Rectal smooth muscle tissue (tissue), 1 donor: ENCODE measurements around the gene ANKRD44.
A peak's percentile ranks its signal among the peaks of the same experiment; 100 is the strongest.

Source experiments
- H3K27ac ChIP-seq: one replicate; pipeline ENCODE4 v1.7.0; 2013; ENCODE audit warnings: low read depth, low read length, inconsistent platforms
- H3K27me3 ChIP-seq: one replicate; pipeline ENCODE4 v1.7.0; 2013; ENCODE audit warnings: low read length; ENCODE audit not compliant: control insufficient read depth, insufficient read depth
- H3K36me3 ChIP-seq: one replicate; pipeline ENCODE4 v1.7.0; 2013; ENCODE audit warnings: low read length; ENCODE audit not compliant: control insufficient read depth, insufficient read depth
- H3K4me1 ChIP-seq: one replicate; pipeline ENCODE4 v1.7.0; 2013; ENCODE audit warnings: low read length; ENCODE audit not compliant: control insufficient read depth, insufficient read depth
- H3K4me3 ChIP-seq: one replicate; pipeline ENCODE4 v1.7.0; 2013; ENCODE audit warnings: low read length
- H3K9ac ChIP-seq: one replicate; pipeline ENCODE4 v1.7.0; 2013; ENCODE audit warnings: low read length

ANKRD44 gene

DNA sequence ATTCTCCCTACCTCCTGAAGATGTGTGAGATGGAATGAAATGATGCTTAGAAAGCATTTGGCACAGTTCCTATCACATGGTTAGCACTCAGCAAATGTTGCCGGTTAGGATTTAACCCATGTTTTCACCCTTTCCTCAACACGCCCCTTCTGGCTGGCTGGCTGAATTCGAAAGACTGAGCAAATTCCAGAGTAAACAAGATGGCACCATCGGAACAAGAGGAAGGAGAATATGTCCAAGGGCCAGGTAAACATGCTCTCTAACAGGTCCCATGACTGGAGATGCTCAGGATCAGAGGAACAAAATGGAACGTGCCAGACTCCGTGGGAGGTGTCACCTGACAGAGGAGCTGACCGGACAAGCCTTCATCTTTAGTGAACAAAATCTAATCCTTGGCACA is 145.6 kb downstream of the ANKRD44 start:
- Histone ChIP-seq H3K27me3 (no peaks in the 10 kb centered on the region), H3K4me3 (no peak overlapping the region), H3K36me3 (no peaks in the 10 kb centered on the region), H3K27ac (no peak overlapping the region), H3K4me1 (no peaks in the 10 kb centered on the region), H3K9ac (no peak overlapping the region)

DNA sequence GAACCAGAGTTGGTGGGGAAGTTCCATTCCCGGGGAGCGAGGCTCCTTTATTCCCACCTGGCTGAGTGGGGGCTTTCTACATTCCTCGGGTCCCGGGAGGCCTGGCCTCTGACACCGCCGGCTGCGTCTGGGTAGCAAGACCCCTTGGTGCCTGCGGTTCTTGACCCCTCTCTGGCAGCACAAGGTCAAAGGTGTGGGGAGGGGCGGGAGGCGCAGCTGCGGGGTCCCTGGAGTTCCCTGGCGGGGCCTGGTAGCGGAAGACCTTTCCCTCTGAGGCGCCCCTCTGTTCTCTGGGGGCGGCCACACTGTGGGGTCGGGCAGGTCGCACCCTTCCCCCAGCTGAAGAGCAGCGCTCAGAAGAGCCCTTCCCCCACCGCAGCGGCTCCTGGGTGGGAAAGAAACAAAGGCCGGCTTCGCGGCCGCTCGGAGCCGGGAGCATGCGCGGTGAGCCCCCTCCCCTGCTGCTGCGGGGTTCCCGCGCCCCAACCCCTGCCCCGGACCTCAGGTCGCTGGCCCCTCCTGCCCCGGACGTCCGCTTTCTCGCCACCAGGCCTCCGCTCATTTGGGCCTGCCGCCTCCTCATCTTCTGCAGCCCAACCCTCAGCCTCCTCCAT is 146.3 kb downstream of the ANKRD44 start:
- Histone ChIP-seq H3K36me3 (no peaks in the 10 kb centered on the region), H3K27me3 (no peaks in the 10 kb centered on the region), H3K27ac (no peak overlapping the region), H3K9ac (no peak overlapping the region), H3K4me1 (no peaks in the 10 kb centered on the region), H3K4me3 (no peak overlapping the region)

DNA sequence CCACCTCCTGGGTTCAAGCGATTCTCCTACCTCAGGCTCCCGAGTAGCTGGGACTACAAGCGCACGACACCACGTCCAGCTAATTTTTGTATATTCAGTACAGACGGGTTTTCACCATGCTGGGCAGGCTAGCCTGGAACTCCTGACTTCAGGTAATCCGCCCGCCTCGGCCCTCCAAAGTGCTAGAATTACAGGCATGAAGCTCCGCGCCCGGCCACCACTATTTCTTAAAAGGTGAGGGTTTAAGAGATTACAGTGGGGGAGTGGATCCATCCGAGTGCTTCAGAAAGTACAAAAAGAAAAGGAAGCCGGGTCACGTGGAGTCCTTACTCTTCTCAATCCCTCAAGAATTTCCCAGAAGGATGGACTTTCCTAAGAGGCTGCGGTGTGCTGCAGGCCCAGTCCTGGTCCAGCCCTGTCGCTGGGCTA is 146.9 kb downstream of the ANKRD44 start:
- Histone ChIP-seq H3K9ac (no peak overlapping the region), H3K4me1 (peaks cover 2% of the 10 kb centered on the region), H3K27me3 (no peaks in the 10 kb centered on the region)

DNA sequence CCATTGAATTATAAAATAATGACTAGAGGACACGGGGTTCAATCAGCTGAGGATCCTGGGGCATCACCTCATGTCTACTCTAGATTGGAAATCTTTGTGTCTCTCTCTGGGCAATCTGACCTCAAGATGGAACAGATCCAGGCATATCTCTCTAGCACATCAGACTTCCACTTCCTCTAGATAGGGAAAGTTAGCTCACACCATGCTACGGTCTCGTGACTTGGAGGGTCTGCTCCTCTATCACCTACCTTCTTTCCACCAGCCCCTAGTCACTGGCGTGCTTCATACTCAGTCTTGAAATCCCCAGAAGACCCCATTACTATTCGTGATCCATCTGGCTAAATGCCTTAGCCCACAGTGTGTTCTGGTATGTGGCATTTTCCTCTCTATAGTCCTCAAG is 148.8 kb downstream of the ANKRD44 start:
- Histone ChIP-seq H3K36me3 (no peaks in the 10 kb centered on the region), H3K4me1 (peaks cover 4% of the 10 kb centered on the region), H3K27me3 (no peaks in the 10 kb centered on the region), H3K27ac (no peak overlapping the region), H3K9ac (no peak overlapping the region), H3K4me3 (no peak overlapping the region)

More for the DNA sequence above, 146.9 kb downstream of the ANKRD44 start:
- no peak overlapping the region for H3K4me3 ChIP-seq
- no peak overlapping the region for H3K27ac ChIP-seq
- H3K36me3 ChIP-seq = no peaks in the 10 kb centered on the region

DNA sequence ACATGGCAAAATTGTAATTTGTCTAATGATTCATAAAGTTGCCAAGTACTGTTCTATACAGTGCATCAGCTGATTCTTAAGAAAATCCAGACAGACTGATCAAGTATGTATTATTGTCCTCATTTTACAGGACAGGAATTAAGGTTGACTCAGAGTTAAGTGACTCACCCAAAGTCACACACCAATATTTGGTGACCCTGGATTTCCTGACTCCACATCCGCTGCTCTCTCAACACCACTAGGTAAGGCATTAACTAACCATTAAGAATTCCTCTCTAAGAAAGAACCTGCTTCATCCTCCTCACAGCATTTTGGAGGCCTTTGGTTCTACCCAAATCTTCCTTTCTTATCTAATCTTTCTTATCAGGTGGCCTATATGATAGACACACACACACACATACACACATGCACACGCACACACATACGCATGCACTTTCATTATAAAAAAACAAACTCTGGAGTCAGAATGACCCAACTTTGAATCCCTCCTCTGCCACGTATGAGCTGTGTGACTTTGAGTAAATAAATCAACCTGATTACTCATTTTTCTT is 150.8 kb downstream of the ANKRD44 start:
- H3K27me3 ChIP-seq = no peaks in the 10 kb centered on the region
- no peak overlapping the region for H3K4me3 ChIP-seq
- H3K9ac ChIP-seq = no peak overlapping the region
- no peaks in the 10 kb centered on the region for H3K36me3 ChIP-seq
- peaks cover 4% of the 10 kb centered on the region for H3K4me1 ChIP-seq
- H3K27ac ChIP-seq = no peak overlapping the region

DNA sequence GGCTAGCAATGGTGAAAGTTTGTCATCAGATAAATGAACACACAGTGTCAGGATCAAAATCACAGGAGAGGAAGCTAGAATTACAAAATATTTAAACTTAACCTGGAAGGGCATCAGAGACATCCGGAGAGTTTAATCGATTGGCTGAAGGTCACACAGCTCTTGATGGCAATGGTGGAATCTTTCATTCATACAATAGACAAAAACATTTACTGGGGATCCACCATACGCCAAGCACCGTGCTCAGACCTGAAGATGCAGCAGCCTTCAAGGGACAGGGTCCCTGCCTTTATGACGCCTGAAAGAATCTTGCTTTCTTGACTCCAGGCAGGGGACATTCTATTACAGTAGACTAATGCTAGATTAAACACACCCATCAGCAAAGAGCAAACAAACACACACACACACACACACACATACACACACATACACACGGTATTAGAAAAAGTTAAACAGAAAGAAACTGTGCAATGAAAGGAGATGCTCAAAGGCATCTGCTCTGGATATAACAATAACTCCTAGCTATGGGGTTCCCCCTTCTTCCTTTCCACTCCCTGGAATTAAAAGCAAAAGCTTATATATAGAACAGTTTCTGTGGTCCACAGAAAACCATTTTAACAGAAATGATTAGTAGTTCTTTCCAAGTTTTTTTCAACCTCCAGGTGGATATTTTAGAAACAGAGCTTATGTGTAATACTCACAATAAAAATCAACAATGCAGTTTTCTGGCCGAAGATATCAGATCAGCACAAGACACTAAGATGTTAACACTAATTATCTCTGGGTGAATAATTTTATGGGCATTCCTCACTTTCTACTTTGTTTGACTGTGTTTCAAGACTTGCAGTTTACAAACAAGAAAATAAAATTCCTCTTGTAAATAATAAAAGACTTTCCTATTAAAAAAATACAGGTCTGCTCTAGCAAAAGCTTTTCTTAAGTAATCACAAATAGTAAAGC is 151.7 kb downstream of the ANKRD44 start:
- Histone ChIP-seq H3K4me1 (peaks cover 4% of the 10 kb centered on the region), H3K27me3 (no peaks in the 10 kb centered on the region), H3K27ac (peak overlapping the region; percentile 11), H3K9ac (no peak overlapping the region), H3K36me3 (no peaks in the 10 kb centered on the region), H3K4me3 (no peak overlapping the region)

DNA sequence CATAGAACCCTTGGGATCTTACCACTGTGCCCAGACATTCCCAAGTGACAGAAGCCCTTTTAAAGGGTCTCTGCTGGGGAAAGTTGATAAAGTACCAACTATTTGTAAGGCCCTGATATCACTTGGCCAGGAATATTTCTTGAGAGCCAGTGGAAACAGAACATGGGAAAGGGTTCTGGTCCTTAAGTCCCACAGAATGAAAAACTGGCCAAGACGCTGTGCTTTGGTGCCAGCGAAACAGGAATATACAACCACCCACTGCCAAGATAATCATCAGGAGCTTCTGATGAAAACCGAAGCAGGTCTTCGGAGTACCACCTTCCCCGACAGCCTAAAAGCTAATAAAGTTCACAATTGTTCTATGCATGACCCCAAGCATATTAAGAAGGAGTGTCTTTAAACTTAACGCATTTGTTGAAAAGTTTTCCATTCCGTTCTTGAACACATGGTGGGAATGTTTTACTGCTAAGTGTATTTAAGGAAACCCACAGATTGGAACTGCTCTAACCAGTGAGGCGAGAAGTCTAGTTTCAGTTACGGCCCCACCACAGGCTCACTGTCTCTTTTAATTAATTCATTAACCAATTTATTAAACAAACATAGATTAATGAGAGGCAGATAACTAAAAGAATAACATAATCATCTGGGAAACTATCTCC is 152.6 kb downstream of the ANKRD44 start:
- Histone ChIP-seq H3K9ac (no peak overlapping the region), H3K27ac (peak overlapping the region; percentile 11)

DNA sequence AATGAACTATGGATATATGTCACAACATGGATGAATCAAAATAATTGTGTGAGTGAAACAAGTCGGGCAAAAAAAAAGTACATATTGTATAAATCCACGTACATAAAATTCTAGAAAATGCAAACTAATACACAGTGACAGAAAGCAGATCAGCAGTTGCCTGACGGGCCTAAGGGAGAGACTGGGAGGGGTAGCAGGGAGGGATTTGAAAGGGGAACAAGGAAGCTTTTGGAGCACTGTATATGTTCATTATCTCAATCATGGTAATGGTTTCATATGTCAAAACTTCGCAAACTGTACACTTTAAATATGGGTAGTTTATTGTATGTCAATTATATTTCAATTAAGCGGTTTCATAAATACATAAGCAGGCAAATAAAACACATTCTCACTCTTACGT is 153.8 kb downstream of the ANKRD44 start:
- Histone ChIP-seq H3K9ac (no peak overlapping the region), H3K4me3 (no peak overlapping the region), H3K4me1 (peaks cover 4% of the 10 kb centered on the region), H3K27ac (no peak overlapping the region), H3K36me3 (no peaks in the 10 kb centered on the region), H3K27me3 (no peaks in the 10 kb centered on the region)

More for the DNA sequence above, 152.6 kb downstream of the ANKRD44 start:
- Histone ChIP-seq H3K36me3 (no peaks in the 10 kb centered on the region), H3K27me3 (no peaks in the 10 kb centered on the region), H3K4me1 (peaks cover 4% of the 10 kb centered on the region), H3K4me3 (no peak overlapping the region)

DNA sequence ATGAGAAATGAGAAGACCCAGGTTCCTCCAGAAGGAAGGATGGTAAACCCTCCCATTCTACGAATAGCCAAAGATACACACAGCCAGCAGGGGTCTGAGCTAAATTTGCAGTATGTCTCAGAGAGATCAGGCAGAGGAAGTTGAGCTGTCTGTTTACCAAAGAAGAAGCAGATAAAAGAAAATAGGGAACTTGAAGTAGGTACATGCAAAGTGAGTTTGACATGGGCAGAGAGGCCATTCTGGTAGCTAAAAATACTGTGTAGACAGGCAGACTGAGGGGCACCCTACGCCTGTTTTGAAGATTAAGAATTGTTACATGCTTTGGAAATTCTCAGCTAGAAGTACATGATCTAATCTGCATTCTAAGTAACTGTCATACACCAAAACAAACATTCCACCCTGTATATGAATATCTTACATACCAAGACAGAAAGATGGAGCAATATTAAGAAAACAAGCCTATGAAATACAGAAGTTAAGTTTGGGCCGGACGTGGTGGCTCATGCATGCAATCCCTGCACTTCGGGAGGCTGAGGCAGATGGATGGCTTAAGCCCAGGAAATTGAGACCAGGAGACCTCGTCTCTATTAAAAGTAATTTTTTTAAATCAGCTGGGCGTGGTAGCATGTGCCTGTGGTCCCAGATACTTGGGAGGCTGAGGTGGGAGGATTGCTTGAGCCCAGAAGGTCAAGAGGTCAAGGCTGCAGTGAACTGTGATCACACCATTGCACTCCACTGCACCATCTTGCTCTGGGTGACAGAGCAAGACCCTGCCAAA is 157.9 kb downstream of the ANKRD44 start:
- Histone ChIP-seq H3K27ac (no peak overlapping the region), H3K9ac (no peak overlapping the region), H3K4me3 (no peak overlapping the region), H3K27me3 (no peaks in the 10 kb centered on the region), H3K4me1 (no peaks in the 10 kb centered on the region), H3K36me3 (no peaks in the 10 kb centered on the region)

DNA sequence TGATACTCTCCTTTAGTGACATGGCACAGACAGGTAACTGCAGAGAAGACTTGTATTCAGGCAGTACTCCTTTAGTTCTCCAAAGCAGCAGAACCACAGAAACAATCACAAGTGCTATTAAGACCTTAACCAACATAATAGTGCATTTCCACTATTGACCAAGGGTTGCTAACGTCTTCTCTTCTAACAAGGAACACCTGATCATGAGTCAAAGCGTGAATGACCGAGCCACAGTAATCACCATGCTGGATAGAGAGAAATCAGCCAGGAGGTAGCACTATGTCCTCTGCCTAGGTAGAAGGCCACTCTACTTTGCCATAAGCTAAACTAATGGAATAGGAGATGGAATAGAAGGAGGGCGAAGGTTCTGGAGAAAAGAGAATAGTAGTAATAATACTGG is 161.0 kb downstream of the ANKRD44 start:
- Histone ChIP-seq H3K36me3 (no peaks in the 10 kb centered on the region), H3K27me3 (no peaks in the 10 kb centered on the region), H3K4me3 (no peak overlapping the region), H3K9ac (no peak overlapping the region), H3K4me1 (no peaks in the 10 kb centered on the region), H3K27ac (no peak overlapping the region)

DNA sequence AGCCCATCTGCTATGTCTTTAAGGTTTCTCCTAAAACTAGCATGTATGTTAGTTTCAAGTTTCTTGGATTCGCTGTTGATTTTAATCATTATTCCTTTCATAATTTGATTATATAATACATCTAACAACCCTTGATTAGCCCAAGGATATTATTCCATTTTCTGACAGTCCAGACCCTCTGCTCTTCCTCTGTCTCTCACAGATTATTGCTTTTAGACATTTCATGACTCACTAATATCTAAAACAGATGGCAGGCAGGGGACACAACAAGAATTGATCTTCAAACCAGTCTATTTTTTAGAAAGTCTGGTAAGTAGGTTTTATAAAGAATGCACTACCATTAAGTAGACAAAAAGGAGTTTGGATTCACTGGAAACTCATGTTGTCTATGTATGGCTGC is 162.2 kb downstream of the ANKRD44 start:
- Histone ChIP-seq H3K36me3 (no peaks in the 10 kb centered on the region), H3K4me1 (no peaks in the 10 kb centered on the region), H3K4me3 (no peak overlapping the region), H3K27me3 (no peaks in the 10 kb centered on the region), H3K9ac (no peak overlapping the region), H3K27ac (no peak overlapping the region)

DNA sequence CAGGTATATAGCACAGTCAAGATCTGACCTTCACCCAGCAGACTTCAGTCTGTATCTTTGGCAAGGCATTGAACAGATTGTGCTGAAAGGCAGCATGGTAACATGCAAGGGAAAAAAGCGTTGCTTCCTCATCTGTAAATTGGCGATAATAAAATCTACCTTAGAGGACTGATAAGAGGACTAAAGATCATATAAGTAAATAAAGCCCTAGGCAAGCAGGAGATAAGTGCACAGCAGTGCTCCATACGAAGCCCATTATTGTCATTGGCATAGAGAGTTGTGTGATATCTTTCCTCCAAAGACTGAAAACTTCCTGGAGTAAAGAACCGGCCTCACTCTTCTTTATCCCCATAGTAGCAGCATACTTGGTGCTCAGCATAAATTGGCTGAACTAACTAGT is 162.6 kb downstream of the ANKRD44 start:
- H3K4me3 ChIP-seq = no peak overlapping the region
- H3K9ac ChIP-seq = no peak overlapping the region
- H3K4me1 ChIP-seq = no peaks in the 10 kb centered on the region
- H3K36me3 ChIP-seq = no peaks in the 10 kb centered on the region
- no peak overlapping the region for H3K27ac ChIP-seq
- no peaks in the 10 kb centered on the region for H3K27me3 ChIP-seq
